GM23248 (cell line): ENCODE measurements around the gene LBHD2. TPM values are rescaled to one million over a fixed set of nuclear protein-coding genes. Genes with fewer than 3 reads are reported as not detected.

Experiments used
- DNase-seq: peaks from one replicate; pipeline ENCODE4 v3.0.0-alpha.2; 2015
- H2AFZ ChIP-seq: fragments of 200-600 bp; sonication (generic); 2 replicates; pipeline ENCODE4 v1.6.1; 2016; ENCODE audit warnings: antibody characterized with exemption
- H3F3A ChIP-seq: fragments of 200-600 bp; sonication (generic); 2 replicates; pipeline ENCODE4 v1.6.1; 2016; ENCODE audit warnings: mild to moderate bottlenecking, antibody characterized with exemption, mixed run types; ENCODE audit not compliant: insufficient read depth
- H3K27ac ChIP-seq: fragments of 200-600 bp; sonication (generic); 2 replicates; pipeline ENCODE4 v1.5.1; 2016; ENCODE audit warnings: mild to moderate bottlenecking
- H3K27me3 ChIP-seq: fragments of 200-600 bp; sonication (generic); replicated peaks from 2 replicates; pipeline ENCODE4 v1.6.1; 2016; ENCODE audit warnings: mild to moderate bottlenecking; ENCODE audit not compliant: insufficient read depth
- H3K36me3 ChIP-seq: fragments of 200-600 bp; sonication (generic); 2 replicates; pipeline ENCODE4 v1.6.1; 2016; ENCODE audit warnings: low read depth, mild to moderate bottlenecking
- H3K4me1 ChIP-seq: fragments of 200-600 bp; sonication (generic); 2 replicates; pipeline ENCODE4 v1.6.1; 2016; ENCODE audit warnings: mild to moderate bottlenecking; ENCODE audit not compliant: insufficient read depth
- H3K4me2 ChIP-seq: fragments of 200-600 bp; sonication (generic); one replicate; pipeline ENCODE4 v1.6.1; 2016; ENCODE audit warnings: mild to moderate bottlenecking; ENCODE audit not compliant: unreplicated experiment
- H3K4me3 ChIP-seq: fragments of 200-600 bp; sonication (generic); 2 replicates; pipeline ENCODE4 v1.5.1; 2016; ENCODE audit warnings: mild to moderate bottlenecking
- H3K79me2 ChIP-seq: fragments of 200-600 bp; sonication (generic); 2 replicates; pipeline ENCODE4 v1.6.1; 2016; ENCODE audit warnings: mild to moderate bottlenecking; ENCODE audit not compliant: insufficient read depth
- H3K9ac ChIP-seq: fragments of 200-600 bp; sonication (generic); 2 replicates; pipeline ENCODE4 v1.6.1; 2016; ENCODE audit warnings: mild to moderate bottlenecking
- H3K9me2 ChIP-seq: fragments of 200-600 bp; sonication (generic); 2 replicates; pipeline ENCODE4 v1.6.1; 2016; ENCODE audit warnings: mixed run types, mild to moderate bottlenecking, moderate library complexity; ENCODE audit not compliant: insufficient read depth
- H3K9me3 ChIP-seq: fragments of 200-600 bp; sonication (generic); one replicate; pipeline ENCODE4 v1.6.1; 2017; ENCODE audit warnings: low read depth
- H4K20me1 ChIP-seq: fragments of 200-600 bp; sonication (generic); 2 replicates; pipeline ENCODE4 v1.6.0; 2016; ENCODE audit not compliant: insufficient read depth
- EZH2 ChIP-seq: fragments of 200-600 bp; sonication (generic); IDR thresholded peaks from 2 replicates; pipeline ENCODE4 v1.6.1; 2018; ENCODE audit warnings: antibody characterized with exemption, mild to moderate bottlenecking; ENCODE audit not compliant: insufficient read depth, poor library complexity, severe bottlenecking
- EZH2phosphoT487 ChIP-seq: fragments of 200-600 bp; sonication (generic); IDR thresholded peaks from 2 replicates; pipeline ENCODE4 v1.6.1; 2018; ENCODE audit warnings: antibody characterized with exemption, moderate library complexity, mild to moderate bottlenecking, low read depth; ENCODE audit not compliant: insufficient read depth
- WGBS, 2 experiments: methylation state at CpG; one replicate each; pipeline ENCODE4 v1.1.6; 2015 to 2017; ENCODE audit warnings: low lambda C conversion rate in 2 of 2, low coverage in 1 of 2; ENCODE audit errors: missing lambda C conversion rate in 2 of 2; 5-methylcytosine and 5-hydroxymethylcytosine counted together
- in situ Hi-C: fragments of 300-500 bp; cut with MboI; formaldehyde crosslinking; loops from 2 replicates; pipeline ENCODE4 v1.15.0; 2020
- polyA plus RNA-seq: library from polyadenylated mRNA; unstranded; fragments of >200 nt; fragmentation: Nextera tagmentation; extraction: Ambion mirVana; gene quantifications from 2 replicates; pipeline ENCODE4 v1.2.1, GENCODE V29; 2016
- total RNA-seq: library from RNA; depleted of rRNA; stranded (reverse); fragments of >200 nt; shearing (Covaris generic); gene quantifications from 2 replicates; pipeline ENCODE4 v1.2.3, GENCODE V29; 2014

Gene LBHD2
- total and polyA plus RNA-seq, 2 experiments from 2014 or later, result not detected

- DNase-seq, result no peak
- Histone ChIP-seq H3K27me3 (no peaks in the 10 kb centered on the region; the same call in 1 of the 2 replicates), H4K20me1 (no peaks in the 10 kb centered on the region), H3K4me1 (no peaks in the 10 kb centered on the region), H2AFZ (no peak overlapping the region), H3F3A (no peaks in the 10 kb centered on the region), H3K4me3 (no peak overlapping the region), H3K9ac (no peak overlapping the region), H3K79me2 (no peaks in the 10 kb centered on the region), H3K36me3 (no peaks in the 10 kb centered on the region), H3K27ac (no peak overlapping the region), H3K9me3 (no peaks in the 10 kb centered on the region), H3K4me2 (no peak overlapping the region), H3K9me2 (no peaks in the 10 kb centered on the region)
- whole genome bisulfite sequencing, 2 experiments, result 38 to 43% methylated on average over 4 of the region's 4 CpGs
- in situ Hi-C loops, result no loop called here
- TF ChIP-seq EZH2phosphoT487, result no peak
- TF ChIP-seq EZH2, result no peak
Measured at GRCh38 chr14:103096387-103096786, 12.4 kb downstream of the LBHD2 start.

GRCh38 chr14:103097244-103097993 lies 13.4 kb downstream of the LBHD2 start:
- H3K9me3 ChIP-seq, result no peaks in the 10 kb centered on the region
- no peak for TF ChIP-seq EZH2
- TF ChIP-seq EZH2phosphoT487, result no peak
- in situ Hi-C loops, result no loop called here
- H3K27ac ChIP-seq, result no peak overlapping the region
- H4K20me1 ChIP-seq, result no peaks in the 10 kb centered on the region
- H3K36me3 ChIP-seq, result no peaks in the 10 kb centered on the region
- H3K4me2 ChIP-seq, result no peak overlapping the region
- no peak overlapping the region for H3K4me3 ChIP-seq
- no peak for DNase-seq
- H3K4me1 ChIP-seq, result no peaks in the 10 kb centered on the region
- no peak overlapping the region for H2AFZ ChIP-seq
- H3K9me2 ChIP-seq, result no peaks in the 10 kb centered on the region
- no peaks in the 10 kb centered on the region for H3F3A ChIP-seq
- no peak overlapping the region for H3K9ac ChIP-seq
- no peaks in the 10 kb centered on the region; the same call in 1 of the 2 replicates for H3K27me3 ChIP-seq
- 76 to 77% methylated on average over 26 of the region's 26 CpGs for WGBS, 2 experiments
- H3K79me2 ChIP-seq, result no peaks in the 10 kb centered on the region

- TF ChIP-seq EZH2, result no peak
- TF ChIP-seq EZH2phosphoT487, result no peak
- in situ Hi-C loops, result no loop called here
- Histone ChIP-seq H3K9me2 (no peaks in the 10 kb centered on the region), H3K4me2 (no peak overlapping the region), H3K79me2 (no peaks in the 10 kb centered on the region), H3K4me3 (no peak overlapping the region), H4K20me1 (no peaks in the 10 kb centered on the region), H3K36me3 (no peaks in the 10 kb centered on the region), H3F3A (no peaks in the 10 kb centered on the region), H3K9ac (no peak overlapping the region), H2AFZ (no peak overlapping the region), H3K27me3 (peaks cover 8% of the 10 kb centered on the region), H3K9me3 (no peaks in the 10 kb centered on the region), H3K27ac (no peak overlapping the region), H3K4me1 (no peaks in the 10 kb centered on the region)
- 73 to 74% methylated on average over 30 of the region's 31 CpGs for WGBS, 2 experiments
- DNase-seq, result no peak
Measured at GRCh38 chr14:103097994-103098957, 14.3 kb downstream of the LBHD2 start.

GRCh38 chr14:103099081-103099732 lies 15.2 kb downstream of the LBHD2 start:
- Histone ChIP-seq H2AFZ (no peak overlapping the region), H3K9ac (no peak overlapping the region), H3K27ac (no peak overlapping the region), H3K9me2 (no peaks in the 10 kb centered on the region), H3F3A (no peaks in the 10 kb centered on the region), H3K4me2 (no peak overlapping the region), H3K9me3 (no peaks in the 10 kb centered on the region), H3K4me3 (no peak overlapping the region), H3K4me1 (no peaks in the 10 kb centered on the region), H3K36me3 (no peaks in the 10 kb centered on the region), H4K20me1 (no peaks in the 10 kb centered on the region), H3K27me3 (peaks cover 16% of the 10 kb centered on the region), H3K79me2 (no peaks in the 10 kb centered on the region)
- 69 to 79% methylated on average over 8 to 10 of the region's 12 CpGs for WGBS, 2 experiments
- no peak for DNase-seq
- in situ Hi-C loops, result no loop called here
- TF ChIP-seq EZH2phosphoT487 (no peak), EZH2 (no peak)
